Measurements from ENCODE around the gene ARHGDIA.

Gene ARHGDIA

GRCh38 chr17:81860756-81861568 is 10.2 kb downstream of the ARHGDIA start:
- DNase-seq = peak; percentile 99

- peak; percentile 30 to 96 for DNase-seq
These were observed 11.0 kb downstream of the ARHGDIA start, which contains the start of gene P4HB for GRCh38 chr17:81859906-81860755. P4HB (minus strand) TSS chr17:81860535; CDS start chr17:81860471, 64 bp downstream.

DNA sequence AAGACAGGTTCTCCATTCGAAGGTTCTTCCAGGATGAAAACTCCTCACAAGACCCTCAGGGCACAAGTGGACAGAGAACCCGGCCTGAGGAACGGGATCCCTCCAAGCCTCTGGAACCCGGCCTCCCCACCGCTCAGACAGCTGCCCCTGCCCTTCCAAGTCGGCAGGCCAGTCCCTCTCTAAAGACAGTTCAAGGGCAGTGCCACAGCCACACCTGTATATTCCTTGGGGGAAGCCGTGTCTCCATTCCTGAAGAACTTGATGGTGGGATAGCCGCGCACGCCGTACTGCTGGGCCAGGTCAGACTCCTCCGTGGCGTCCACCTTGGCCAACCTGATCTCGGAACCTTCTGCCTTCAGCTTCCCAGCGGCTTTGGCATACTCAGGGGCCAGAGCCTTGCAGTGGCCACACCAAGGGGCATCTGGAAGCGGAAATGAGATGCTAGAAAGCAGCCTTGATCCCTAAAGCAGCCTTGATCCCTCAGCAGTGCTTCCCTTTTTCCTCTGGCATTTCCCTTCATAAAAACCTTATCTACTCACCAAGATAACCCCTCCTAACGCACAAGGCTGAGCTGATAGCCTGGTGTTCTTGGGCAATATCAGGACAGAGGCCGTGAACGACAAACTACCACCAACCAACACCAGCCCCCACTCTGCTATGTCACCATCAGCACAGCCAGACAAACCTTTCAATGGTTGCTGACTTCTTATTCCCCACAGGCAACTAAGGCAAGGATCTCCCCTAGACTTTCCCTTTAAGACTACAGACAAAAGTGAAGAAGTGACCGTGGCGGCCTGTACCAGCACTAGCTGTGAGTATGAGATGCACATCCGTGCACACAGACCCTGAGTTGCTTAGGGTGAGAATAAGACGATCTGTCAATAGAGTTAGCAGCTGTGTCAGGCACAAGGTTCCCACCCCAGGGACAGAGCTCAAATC is 11.9 kb downstream of the ARHGDIA start:
- no peak for DNase-seq

DNA sequence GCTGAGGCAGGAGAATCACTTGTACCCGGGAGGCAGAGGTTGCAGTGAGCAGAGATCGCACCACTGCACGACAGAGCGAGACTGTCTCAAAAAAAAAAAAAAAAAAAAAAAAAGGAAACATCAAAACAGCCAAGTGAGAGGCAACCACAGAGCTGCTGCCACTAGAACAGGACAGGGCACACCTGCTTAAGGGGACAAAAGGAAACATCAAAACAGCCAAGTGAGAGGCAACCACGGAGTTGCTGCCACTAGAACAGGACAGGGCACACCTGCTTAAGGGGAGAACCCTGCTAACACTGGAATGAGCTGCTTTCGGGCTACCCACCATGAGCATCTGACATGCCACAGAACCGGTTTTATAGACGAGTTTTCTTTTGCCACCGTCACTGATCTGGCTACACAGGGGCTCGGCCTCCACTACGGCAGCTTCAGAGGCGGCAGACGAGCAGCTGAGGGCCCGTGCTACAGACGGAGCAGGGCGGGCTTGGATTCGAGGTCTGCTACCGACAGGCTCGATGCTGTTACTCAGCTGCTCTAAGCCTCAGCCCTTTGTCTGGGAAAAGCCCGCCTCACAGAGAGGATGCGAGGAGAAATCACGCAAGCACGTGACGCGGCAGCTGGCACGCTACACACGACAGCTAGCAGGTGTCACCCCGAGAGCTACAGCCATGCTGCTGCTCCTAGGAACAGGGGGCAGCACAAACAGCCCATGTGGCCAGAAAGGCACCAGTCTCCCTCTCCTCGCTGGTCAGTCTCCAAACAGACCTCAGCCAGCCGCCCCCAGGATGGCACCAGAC is 12.8 kb downstream of the ARHGDIA start:
- no peak for DNase-seq

DNA sequence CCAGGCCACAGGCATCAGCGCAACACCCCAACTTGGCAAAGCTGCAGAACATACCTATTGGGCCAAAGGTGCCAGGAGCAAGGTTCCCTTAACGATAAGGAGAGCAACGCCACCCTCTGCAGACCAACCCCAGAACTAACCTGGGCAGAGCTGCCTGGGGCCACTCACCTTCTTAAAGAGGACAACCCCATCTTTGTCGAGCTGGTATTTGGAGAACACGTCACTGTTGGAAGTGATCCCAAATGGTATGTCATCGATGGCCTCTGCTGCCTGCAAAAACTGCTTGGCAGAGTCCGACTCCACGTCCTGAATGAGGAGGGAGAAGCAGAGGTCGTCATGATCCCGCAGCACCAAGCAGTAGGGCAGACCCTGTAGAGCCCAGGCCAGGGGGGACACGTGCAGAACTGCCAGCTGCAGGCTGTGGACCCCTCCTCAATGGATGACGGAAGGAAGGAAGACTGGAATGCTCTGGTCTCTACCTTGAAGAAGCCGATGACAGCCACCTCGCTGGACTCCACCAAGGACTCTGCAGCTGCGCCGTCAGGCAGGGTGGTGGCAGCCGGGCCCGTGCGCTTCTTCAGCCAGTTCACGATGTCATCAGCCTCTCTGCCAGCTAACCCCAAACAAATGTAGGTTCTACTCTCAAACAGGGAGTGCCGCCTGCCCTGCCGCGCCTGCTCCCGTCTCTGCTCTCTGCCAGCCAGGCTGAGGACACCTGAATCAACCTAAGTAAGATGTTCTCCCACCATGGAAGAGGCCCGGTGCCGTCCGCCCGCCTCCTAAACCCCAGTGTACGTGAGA is 16.0 kb downstream of the ARHGDIA start:
- no peak for DNase-seq

GRCh38 chr17:81852237-81852636 is 18.9 kb downstream of the ARHGDIA start:
- no peak for DNase-seq

DNA sequence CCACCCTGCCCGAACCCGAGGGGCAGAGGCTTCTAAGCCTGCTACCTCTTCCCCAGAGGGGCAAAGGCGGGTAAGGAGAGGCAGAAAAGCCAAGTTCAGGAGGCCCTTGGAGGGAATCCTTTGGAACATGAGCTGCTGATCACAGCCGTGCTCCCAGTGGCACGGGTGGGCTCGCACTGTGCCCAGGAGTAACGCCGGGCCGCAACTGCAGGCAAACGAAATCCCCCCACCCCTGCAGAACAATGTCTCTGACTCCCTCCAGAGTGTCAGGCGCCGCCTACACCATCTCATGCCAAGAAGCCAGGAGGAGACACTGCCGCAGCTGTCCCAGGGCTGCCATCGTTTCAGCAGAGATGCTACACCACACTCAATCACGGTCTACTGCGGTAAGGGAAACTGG is 19.7 kb downstream of the ARHGDIA start:
- no peak for DNase-seq

DNA sequence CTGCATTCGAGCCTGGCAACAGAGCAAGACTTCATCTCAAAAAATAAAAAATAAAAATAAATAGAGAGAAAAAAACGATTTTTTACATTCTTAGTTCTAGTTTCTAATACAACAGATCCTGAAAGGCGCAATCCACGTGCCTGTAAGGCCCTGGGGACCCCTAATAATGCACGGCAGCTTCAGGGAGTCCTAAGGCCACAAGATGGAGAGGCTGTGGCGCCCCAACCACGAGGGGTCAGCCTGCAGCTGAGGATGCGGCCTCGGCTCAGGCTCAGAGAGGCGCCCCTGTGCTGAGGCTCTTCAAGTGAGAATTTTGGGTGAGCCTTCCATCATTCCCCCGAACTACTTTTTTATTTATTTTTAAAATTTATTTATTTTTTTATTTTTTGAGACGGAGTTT is 21.7 kb downstream of the ARHGDIA start:
- no peak for DNase-seq

DNA sequence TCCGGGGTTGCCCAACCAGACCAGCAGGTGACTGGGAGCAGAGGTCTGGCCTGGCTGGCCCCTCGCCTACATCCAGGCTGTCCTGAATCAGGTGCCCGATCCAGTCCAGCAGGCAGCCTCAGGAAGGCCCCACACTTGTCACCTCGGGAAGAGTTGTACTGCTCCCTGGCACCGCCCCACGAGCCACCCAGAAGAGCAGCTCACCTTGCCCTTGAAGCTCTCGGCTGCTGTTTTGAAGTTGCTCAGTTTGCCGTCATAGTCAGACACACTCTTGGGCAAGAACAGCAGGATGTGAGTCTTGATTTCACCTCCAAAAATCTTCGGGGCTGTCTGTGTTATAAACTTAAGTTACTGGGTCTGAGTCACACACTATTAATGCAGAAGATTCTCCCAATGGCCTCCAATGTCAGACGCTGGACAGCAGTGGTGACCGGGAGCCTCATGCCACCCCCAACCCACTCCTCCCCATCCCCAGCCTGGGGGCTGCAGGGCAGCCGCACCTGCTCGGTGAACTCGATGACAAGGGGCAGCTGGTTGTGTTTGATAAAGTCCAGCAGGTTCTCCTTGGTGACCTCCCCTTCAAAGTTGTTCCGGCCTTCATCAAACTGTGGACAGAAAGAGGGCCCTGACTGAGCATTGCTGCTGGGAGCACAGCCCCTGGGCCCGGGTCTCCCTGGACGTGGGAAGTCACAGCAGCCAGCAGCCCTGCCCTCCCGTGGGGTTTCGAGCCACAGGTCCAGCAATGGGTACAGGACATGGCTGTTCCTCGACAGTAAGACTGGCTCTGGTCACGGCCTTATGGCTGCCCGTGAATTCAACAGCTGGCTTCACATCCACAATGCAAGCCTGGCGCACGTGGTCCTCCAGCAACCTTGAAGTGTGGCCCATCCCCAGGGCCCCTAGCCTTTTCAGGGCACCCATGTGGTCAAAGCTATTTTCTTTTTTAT is 24.1 kb downstream of the ARHGDIA start:
- DNase-seq = no peak

DNA sequence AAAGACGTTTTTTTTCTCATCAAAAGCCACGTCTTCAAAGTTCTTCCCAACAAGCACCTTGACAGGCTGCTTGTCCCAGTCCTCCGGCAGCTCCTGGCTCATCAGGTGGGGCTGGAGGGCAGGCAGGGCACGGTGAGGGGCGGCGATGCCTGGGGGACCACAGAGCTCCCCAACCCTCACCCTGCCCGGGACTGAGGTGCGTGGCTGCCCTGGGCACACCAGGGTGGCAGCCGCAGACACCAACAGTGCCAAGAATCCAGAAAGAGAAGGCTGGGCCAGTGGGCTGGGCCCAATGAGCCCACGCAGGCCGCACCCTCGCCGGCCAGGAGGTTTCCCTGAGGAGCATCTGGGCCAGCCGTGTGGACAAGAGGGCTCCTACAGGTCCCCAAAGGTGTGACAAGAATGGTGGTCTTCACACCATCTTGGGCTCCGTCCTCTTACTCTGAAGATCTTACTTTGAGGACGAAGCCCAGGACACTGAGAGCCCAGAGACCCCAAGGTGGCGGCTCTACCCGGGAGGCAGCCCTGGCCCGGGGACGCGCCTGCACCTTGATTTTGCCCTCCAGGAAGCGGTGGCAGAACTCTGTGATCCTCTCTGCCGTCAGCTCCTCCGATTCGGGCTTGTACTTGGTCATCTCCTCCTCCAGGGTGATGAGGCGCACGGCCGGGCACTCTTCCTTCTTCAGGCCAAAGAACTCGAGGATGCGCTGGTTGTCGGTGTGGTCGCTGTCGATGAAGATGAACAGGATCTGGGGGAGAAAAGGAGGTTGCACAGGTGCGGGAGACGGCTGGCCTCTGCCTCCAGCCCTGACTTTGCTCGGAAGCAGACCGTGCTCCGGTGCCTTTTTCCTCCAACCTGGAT is 25.0 kb downstream of the ARHGDIA start:
- DNase-seq = no peak

- DNase-seq = no peak
These were observed 25.8 kb downstream of the ARHGDIA start for GRCh38 chr17:81845361-81845760.

DNA sequence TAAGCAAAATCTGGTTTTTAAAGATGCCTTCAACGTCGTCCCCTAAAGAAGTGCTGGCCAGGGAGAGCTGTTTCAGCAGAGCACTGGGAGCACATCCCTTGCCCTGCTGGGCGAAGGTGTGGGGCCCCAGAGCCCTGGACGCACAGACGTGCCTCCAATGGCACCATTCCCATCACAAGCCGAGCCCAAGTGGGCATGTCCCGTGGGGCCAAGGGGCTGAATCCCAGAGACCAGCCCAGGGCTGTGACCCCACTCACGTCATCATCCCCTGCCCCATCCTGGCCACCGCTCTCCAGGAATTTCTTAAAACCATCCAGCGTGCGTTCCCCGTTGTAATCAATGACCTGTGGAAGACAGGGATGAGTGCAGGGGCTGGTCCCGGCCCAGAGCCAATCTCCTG is 26.2 kb downstream of the ARHGDIA start:
- DNase-seq = no peak

GRCh38 chr17:81844327-81844851 is 26.7 kb downstream of the ARHGDIA start:
- no peak for DNase-seq

DNA sequence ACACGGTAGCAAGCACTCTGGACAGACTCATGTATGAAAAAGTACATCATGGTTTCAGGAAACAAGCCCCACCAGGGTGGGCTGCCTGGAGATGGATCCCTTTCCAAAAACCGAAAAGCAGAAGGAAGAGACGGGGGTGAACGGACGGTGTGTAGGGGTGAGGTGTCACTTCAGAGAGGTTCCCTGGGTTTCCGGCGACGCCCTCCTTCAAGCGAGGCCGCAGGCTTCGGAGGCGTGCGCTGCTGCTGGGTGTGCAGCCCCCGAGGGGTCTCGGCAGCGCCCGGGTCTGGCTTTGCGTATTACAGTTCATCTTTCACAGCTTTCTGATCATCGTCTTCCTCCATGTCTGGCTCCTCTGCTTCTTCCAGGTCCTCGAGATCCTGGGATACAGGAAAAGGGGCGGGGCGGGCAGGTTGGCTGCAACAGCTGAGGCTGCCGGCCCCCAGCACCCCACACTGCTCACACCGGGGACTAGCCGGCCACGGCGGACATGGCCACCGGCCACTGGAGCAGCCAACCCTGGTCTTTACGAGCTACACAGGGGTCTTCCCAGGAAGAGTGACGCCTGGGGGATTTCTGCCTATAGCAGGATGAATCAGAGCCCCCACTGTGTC is 27.3 kb downstream of the ARHGDIA start:
- no peak for DNase-seq

DNA sequence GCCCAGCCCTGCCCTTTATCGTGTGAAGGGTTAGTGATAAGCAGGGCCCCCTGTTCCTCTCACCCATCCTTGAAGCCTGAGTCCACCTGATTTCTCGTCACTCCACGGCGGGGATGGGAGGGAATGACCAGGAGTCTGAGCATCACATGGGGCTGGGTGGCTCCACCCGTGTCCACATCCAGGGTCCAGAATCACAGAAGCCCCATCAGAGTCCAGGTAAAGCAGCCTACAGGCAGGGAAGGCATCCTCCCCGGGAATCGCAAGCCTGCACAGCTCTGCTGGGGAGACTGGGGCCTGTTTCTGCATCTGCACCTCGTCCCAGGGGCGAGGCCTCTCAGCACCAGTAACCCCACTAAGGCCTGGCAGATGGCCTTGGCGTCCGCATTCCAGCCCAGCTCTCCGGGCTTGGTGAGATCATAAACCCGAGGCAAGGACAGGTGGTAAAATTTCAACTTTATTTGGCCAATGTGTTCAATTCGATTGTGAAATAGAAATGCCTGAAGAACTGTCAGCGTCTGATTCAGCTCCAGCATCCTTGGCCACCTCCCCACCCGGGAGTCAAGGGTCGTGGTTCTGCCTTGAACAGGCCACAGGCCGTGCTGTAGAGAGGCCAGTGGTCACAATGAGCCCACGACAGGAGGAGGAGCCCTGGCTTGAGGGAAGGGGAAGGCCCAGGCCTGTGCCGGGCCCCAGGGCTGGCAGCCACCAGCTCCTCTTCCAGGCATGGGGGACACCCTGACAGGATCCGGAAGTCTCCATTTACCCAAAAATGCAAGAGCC is 28.2 kb downstream of the ARHGDIA start:
- no peak for DNase-seq

GRCh38 chr17:81842378-81842724 is 28.8 kb downstream of the ARHGDIA start:
- DNase-seq = no peak

DNA sequence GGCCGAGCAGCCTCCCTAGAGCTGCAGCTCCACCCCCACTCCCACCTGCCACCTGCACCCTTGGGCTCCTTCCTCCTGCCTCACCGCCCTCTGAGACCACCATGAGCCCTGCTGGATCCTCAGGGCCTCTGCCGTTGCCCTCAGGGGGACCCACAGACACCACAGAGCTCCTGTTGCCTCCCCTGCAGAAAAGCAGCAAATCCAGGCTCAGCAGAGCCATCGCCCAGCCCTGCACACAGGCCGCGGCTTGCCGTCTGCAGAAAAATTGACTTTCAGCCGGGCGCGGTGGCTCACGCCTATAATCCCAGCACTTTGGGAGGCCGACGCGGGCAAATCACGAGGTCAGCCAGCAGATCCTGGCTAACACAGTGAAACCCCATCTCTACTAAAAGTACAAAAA is 29.3 kb downstream of the ARHGDIA start:
- DNase-seq = no peak
